ENCODE data around the gene NLRC3.
"Not testable (repeated sequence)": the region's sequence is repeated elsewhere in the genome, so short reads cannot be mapped to it uniquely, and the experiment has no call there.

Gene NLRC3

GRCh38 chr16:3511286-3512180 is 65.7 kb downstream of the NLRC3 start:
- DNase-seq = no peak

GRCh38 chr16:3510416-3510815 is 66.8 kb downstream of the NLRC3 start:
- DNase-seq = no peak

- no peak for DNase-seq
These were observed 67.7 kb downstream of the NLRC3 start for GRCh38 chr16:3509470-3509928.

- no peak for DNase-seq
These were observed 68.5 kb downstream of the NLRC3 start for GRCh38 chr16:3508736-3509135.

- DNase-seq = no peak
These were observed 73.7 kb downstream of the NLRC3 start for GRCh38 chr16:3503523-3503922.

- no peak for DNase-seq
These were observed 75.3 kb downstream of the NLRC3 start for GRCh38 chr16:3501783-3502400.

GRCh38 chr16:3501412-3501761 is 75.8 kb downstream of the NLRC3 start:
- not testable (repeated sequence) for DNase-seq

- DNase-seq = no peak
These were observed 78.2 kb downstream of the NLRC3 start for GRCh38 chr16:3498988-3499387.

GRCh38 chr16:3497771-3498170 is 79.4 kb downstream of the NLRC3 start:
- no peak for DNase-seq

- no peak for DNase-seq
These were observed 80.8 kb downstream of the NLRC3 start for GRCh38 chr16:3496386-3496785.

GRCh38 chr16:3495176-3495575 is 82.0 kb downstream of the NLRC3 start, which contains the start of gene C16orf90:
C16orf90 (minus strand) TSS chr16:3495489; CDS start chr16:3495421, 68 bp downstream.
- DNase-seq = no peak

- DNase-seq = no peak
These were observed 82.7 kb downstream of the NLRC3 start for GRCh38 chr16:3494386-3494973.

- DNase-seq = no peak
These were observed 84.8 kb downstream of the NLRC3 start for GRCh38 chr16:3492356-3492755.

GRCh38 chr16:3490911-3491629 is 86.1 kb downstream of the NLRC3 start:
- DNase-seq = no peak

All from 8988T (cell line).